Measurements from ENCODE around the gene SMCO4. TPM values are rescaled to one million over a fixed set of nuclear protein-coding genes. Genes with fewer than 3 reads are reported as not detected.
A peak's percentile ranks its signal among the peaks of the same experiment; 100 is the strongest.

The SMCO4 gene
- total RNA-seq, 1 experiment from 2014 or later: 50.1 TPM

GRCh38 chr11:93444617-93445073 lies 98.5 kb downstream of the SMCO4 start (continued):
- no peak for TF ChIP-seq CTCF (IDR thresholded peaks at IDR 0.05)
- 0 out of 2 replicates have a peak, but pooled peaks have one; percentile 14 for TF ChIP-seq MAX (CRISPR knock-in tag; IDR thresholded peaks at IDR 0.05)
- TF ChIP-seq USF1 (CRISPR knock-in tag; IDR thresholded peaks at IDR 0.05): no peak
- TF ChIP-seq MYBL2 (CRISPR knock-in tag; IDR thresholded peaks at IDR 0.05): no peak
- no peak for TF ChIP-seq ZNF138 (CRISPR knock-in tag; conservative IDR thresholded peaks at IDR 0.05)
- no peak for TF ChIP-seq USF2 (CRISPR knock-in tag; IDR thresholded peaks at IDR 0.05)
- TF ChIP-seq ZNF425 (CRISPR knock-in tag; conservative IDR thresholded peaks at IDR 0.05): no peak
- TF ChIP-seq FOXJ3 (CRISPR knock-in tag; IDR thresholded peaks at IDR 0.05; ENCODE audit: borderline replicate concordance): no peak
- peak; percentile 93 for TF ChIP-seq ZNF281 (CRISPR knock-in tag; IDR thresholded peaks at IDR 0.05)
- TF ChIP-seq SP1 (CRISPR knock-in tag; conservative IDR thresholded peaks at IDR 0.05): no peak
- TF ChIP-seq ATF1 (CRISPR knock-in tag; IDR thresholded peaks at IDR 0.05): no peak
- no peak for TF ChIP-seq SMAD4 (CRISPR knock-in tag; IDR thresholded peaks at IDR 0.05)
- TF ChIP-seq FOXP4 (CRISPR knock-in tag; IDR thresholded peaks at IDR 0.05): no peak
- no peak for TF ChIP-seq KAT7 (CRISPR knock-in tag; IDR thresholded peaks at IDR 0.05; ENCODE audit: borderline replicate concordance)
- no peak for TF ChIP-seq AR (CRISPR knock-in tag; IDR thresholded peaks at IDR 0.05)
- TF ChIP-seq RORB (CRISPR knock-in tag; IDR thresholded peaks at IDR 0.05): no peak
- TF ChIP-seq SMAD3 (CRISPR knock-in tag; IDR thresholded peaks at IDR 0.05; ENCODE audit: borderline replicate concordance): no peak
- no peak for TF ChIP-seq PRDM15 (CRISPR knock-in tag; IDR thresholded peaks at IDR 0.05)
- no peak for TF ChIP-seq ATF6 (CRISPR knock-in tag; IDR thresholded peaks at IDR 0.05)

All from WTC11 (cell line).